ENCODE data around the gene ANKH. TPM values are rescaled to one million over a fixed set of nuclear protein-coding genes. Genes with fewer than 3 reads are reported as not detected.

ANKH gene
- total and polyA plus RNA-seq, 10 of the 15 experiments (the other 5 are each of a cell fraction or from before 2014, with no cell fraction given) = 2.1 to 43.9 (median 14.4) TPM

- Histone ChIP-seq H3K9ac (ENCODE audit: control insufficient read depth, insufficient read depth, low read length) (no peak overlapping the region), H2AFZ (ENCODE audit: control insufficient read depth, low read depth, low read length) (no peak overlapping the region), H3K79me2 (ENCODE audit: control insufficient read depth, insufficient read depth, low read length) (no peaks in the 10 kb centered on the region), H3K4me2 (ENCODE audit: control insufficient read depth, insufficient read depth) (no peak overlapping the region), H3K27me3 (replicated peaks in 1 of 2; ENCODE audit: control insufficient read depth in 2 of 2, insufficient read depth in 2 of 2, low read length in 1 of 2) (no peaks in the 10 kb centered on the region), H3K4me1 (ENCODE audit: control insufficient read depth, insufficient read depth, low read length) (peaks cover 5% of the 10 kb centered on the region), H4K20me1 (ENCODE audit: control insufficient read depth, insufficient read depth) (no peaks in the 10 kb centered on the region), H3K4me3 (no peak overlapping the region), H3K27ac (ENCODE audit: control insufficient read depth, insufficient read depth) (no peak overlapping the region), H3K36me3 (ENCODE audit: control insufficient read depth in 2 of 2, insufficient read depth in 2 of 2, low read length in 1 of 2) (no peaks in the 10 kb centered on the region), H3K9me3 (replicated peaks; ENCODE audit: control insufficient read depth, insufficient read depth, low read length) (no peaks in the 10 kb centered on the region)
- WGBS (ENCODE audit: insufficient coverage, insufficient replicate concordance, low lambda C conversion rate, missing lambda C conversion rate) = 81% methylated on average over 6 of the region's 6 CpGs
- in situ Hi-C loops (cut with MboI) (no loop called here), intact Hi-C loops (cut with micrococcal nuclease; ENCODE audit: unreplicated experiment) (no loop called here)
- BruUV-seq (replicated peaks) = no TSS peak
- ATAC-seq = no peak
- SMC1A ChIA-PET (ENCODE audit: uncharacterized antibody, unreplicated experiment) = no interaction called here
- RAD21 ChIA-PET (ENCODE audit: unreplicated experiment) = no interaction called here
- FAIRE-seq = no peak
- no peak for DNase-seq (ENCODE audit: low read depth, low spot score)
- POLR2A ChIA-PET = no interaction called here
- CTCF ChIA-PET = no interaction called here
- TF ChIP-seq PKNOX1 (IDR thresholded peaks at IDR 0.05) (no peak), E2F8 (IDR thresholded peaks at IDR 0.05; ENCODE audit: low read depth, partially characterized antibody) (no peak), NR2F1 (conservative IDR thresholded peaks at IDR 0.05) (no peak), TARDBP (IDR thresholded peaks at IDR 0.05; ENCODE audit: borderline replicate concordance) (no peak), SIN3A (IDR thresholded peaks at IDR 0.05; ENCODE audit: low read depth, low read length) (no peak), FOXK2 (IDR thresholded peaks at IDR 0.05) (no peak), SMARCA5 (IDR thresholded peaks at IDR 0.05) (no peak), TBL1XR1 (IDR thresholded peaks at IDR 0.05; ENCODE audit: low read depth, low read length) (no peak), NFYB (IDR thresholded peaks at IDR 0.05; ENCODE audit: insufficient read depth, low read depth, low read length) (no peak), BMI1 (IDR thresholded peaks at IDR 0.05; ENCODE audit: borderline replicate concordance) (no peak), NFXL1 (IDR thresholded peaks at IDR 0.05; ENCODE audit: borderline replicate concordance) (no peak)
These were observed 94.4 kb downstream of the ANKH start for GRCh38 chr5:14777187-14777586.

All from GM12878 (cell line).